SK-N-SH (cell line): Measurements from ENCODE around the gene FAM107B. TPM values are rescaled to one million over a fixed set of nuclear protein-coding genes. Genes with fewer than 3 reads are reported as not detected.

Source experiments
- CTCF ChIA-PET: fragments of 300-600, 350-600 bp; formaldehyde crosslinking; extraction: SDS; loops from one replicate; lab custom pipeline; 2021; lab: Yijun Ruan, JAX
- POLR2A ChIA-PET: fragments of 350-600 bp; sonication (Branson Sonifier 250); formaldehyde crosslinking; extraction: SDS; loops from one replicate; lab custom pipeline; 2020; ENCODE audit warnings: antibody characterized with exemption, inconsistent platforms; lab: Yijun Ruan, JAX
- DNase-seq: peaks from one replicate; pipeline ENCODE4 v3.0.0; 2012
- H2AFZ ChIP-seq: fragments of 200-600 bp; sonication (generic); 2 replicates; pipeline ENCODE4 v1.8.1; 2016; ENCODE audit warnings: antibody characterized with exemption, mild to moderate bottlenecking, low read depth
- H3F3A ChIP-seq: fragments of 200-600 bp; sonication (generic); replicated peaks from 2 replicates; pipeline ENCODE3; 2016; ENCODE audit warnings: antibody characterized with exemption, mild to moderate bottlenecking; ENCODE audit not compliant: insufficient read depth
- H3K27ac ChIP-seq, 2 experiments: fragments of 200-500 bp in 1 of 2; fragments of 200-600 bp in 1 of 2; sonication (Bioruptor generic) in 1 of 2; sonication (generic), shearing (Covaris generic) in 1 of 2; 2 replicates each; pipeline versions ENCODE4 v1.5.1 to v1.6.1; 2014 to 2016; ENCODE audit warnings: low read depth in 2 of 2, inconsistent platforms in 1 of 2, low read length in 1 of 2, mild to moderate bottlenecking in 1 of 2, mixed read lengths in 1 of 2
- H3K27me3 ChIP-seq: fragments of 200-600 bp; sonication (generic), shearing (Covaris generic); 2 replicates; pipeline ENCODE4 v1.6.1; 2016; ENCODE audit warnings: mixed run types; ENCODE audit not compliant: insufficient read depth
- H3K36me3 ChIP-seq, 2 experiments: fragments of 200-500 bp in 1 of 2; fragments of 200-600 bp in 1 of 2; sonication (Bioruptor generic) in 1 of 2; sonication (generic) in 1 of 2; replicated peaks in 1 of 2; 2 replicates each; pipeline versions ENCODE3 to v1.5.1; 2014 to 2016; ENCODE audit warnings: low read length in 1 of 2, mild to moderate bottlenecking in 1 of 2; ENCODE audit not compliant: insufficient read depth in 2 of 2, control insufficient read depth in 1 of 2
- H3K4me1 ChIP-seq, 2 experiments: fragments of 200-500 bp in 1 of 2; fragments of 200-600 bp in 1 of 2; sonication (Bioruptor generic) in 1 of 2; sonication (generic), shearing (Covaris generic) in 1 of 2; 2 replicates each; pipeline versions ENCODE4 v1.5.1 to v1.6.1; 2014 to 2016; ENCODE audit warnings: low read depth in 1 of 2, low read length in 1 of 2, mixed run types in 1 of 2; ENCODE audit not compliant: insufficient read depth in 2 of 2, control insufficient read depth in 1 of 2
- H3K4me2 ChIP-seq: fragments of 200-600 bp; sonication (generic), shearing (Covaris generic); 2 replicates; pipeline ENCODE4 v1.6.1; 2017; ENCODE audit warnings: mixed run types
- H3K4me3 ChIP-seq, 2 experiments: fragments of 200-500 bp in 1 of 2; fragments of 200-600 bp in 1 of 2; sonication (Bioruptor generic) in 1 of 2; sonication (generic), shearing (Covaris generic) in 1 of 2; 2 replicates each; pipeline versions ENCODE4 v1.5.1 to v1.8.1; 2014 to 2016; ENCODE audit warnings: low read depth in 2 of 2, inconsistent platforms in 1 of 2, low read length in 1 of 2, mild to moderate bottlenecking in 1 of 2, mixed read lengths in 1 of 2, moderate library complexity in 1 of 2
- H3K79me2 ChIP-seq: fragments of 200-600 bp; sonication (generic); 2 replicates; pipeline ENCODE4 v1.8.1; 2017; ENCODE audit warnings: mild to moderate bottlenecking; ENCODE audit not compliant: insufficient read depth
- H3K9ac ChIP-seq: fragments of 200-600 bp; sonication (generic); 2 replicates; pipeline ENCODE4 v1.6.1; 2017; ENCODE audit warnings: mixed run types
- H3K9me2 ChIP-seq: fragments of 200-600 bp; sonication (generic); 2 replicates; pipeline ENCODE4 v1.6.1; 2017; ENCODE audit warnings: mixed run types
- H3K9me3 ChIP-seq: fragments of 200-600 bp; sonication (generic); 2 replicates; pipeline ENCODE4 v1.6.1; 2017; ENCODE audit warnings: mixed run types, mild to moderate bottlenecking, moderate library complexity
- H4K20me1 ChIP-seq: fragments of 200-600 bp; sonication (generic); 2 replicates; pipeline ENCODE4 v1.6.1; 2017; ENCODE audit warnings: mild to moderate bottlenecking, mixed run types; ENCODE audit not compliant: insufficient read depth
- EP300 ChIP-seq, 2 experiments: IDR thresholded peaks; 2 replicates each; pipeline versions ENCODE4 v1.4.0 to v1.6.1; 2012; ENCODE audit warnings: borderline replicate concordance in 1 of 2, low read depth in 1 of 2, low read length in 1 of 2
- EZH2phosphoT487 ChIP-seq: fragments of 200-600 bp; sonication (generic); IDR thresholded peaks from 2 replicates; pipeline ENCODE4 v1.6.1; 2017; ENCODE audit warnings: low read depth, mixed run types, mild to moderate bottlenecking, antibody characterized with exemption, moderate library complexity, borderline replicate concordance
- FOSL2 ChIP-seq: IDR thresholded peaks from 2 replicates; pipeline ENCODE4 v1.4.0; 2012; ENCODE audit warnings: low read depth, mild to moderate bottlenecking, moderate library complexity, borderline replicate concordance
- IRF3 ChIP-seq: fragments of 150-350 bp; IDR thresholded peaks from 2 replicates; pipeline ENCODE4 v1.6.1; 2016; ENCODE audit warnings: mild to moderate bottlenecking, low read depth, low read length
- JUND ChIP-seq: IDR thresholded peaks from 2 replicates; pipeline ENCODE4 v1.4.0; 2012
- MEF2A ChIP-seq: IDR thresholded peaks from 2 replicates; pipeline ENCODE4 v1.4.0; 2012; ENCODE audit warnings: low read depth, borderline replicate concordance
- MXI1 ChIP-seq: IDR thresholded peaks from 2 replicates; pipeline ENCODE4 v1.6.1; 2012; ENCODE audit warnings: mild to moderate bottlenecking, low read depth, low read length, improper control_type of control experiment
- NRF1 ChIP-seq: IDR thresholded peaks from 2 replicates; pipeline ENCODE4 v1.6.1; 2012; ENCODE audit warnings: low read depth, mild to moderate bottlenecking, low read length
- PBX3 ChIP-seq: IDR thresholded peaks from 2 replicates; pipeline ENCODE4; 2012
- POLR2AphosphoS5 ChIP-seq: IDR thresholded peaks from 2 replicates; pipeline ENCODE4 v1.6.1; 2012; ENCODE audit warnings: low read depth, low read length
- RAD21 ChIP-seq: IDR thresholded peaks from 2 replicates; pipeline ENCODE4 v1.6.1; 2012; ENCODE audit warnings: mild to moderate bottlenecking, low read length
- RCOR1 ChIP-seq: fragments of 150-350 bp; IDR thresholded peaks from 2 replicates; pipeline ENCODE4 v1.6.1; 2017; ENCODE audit warnings: antibody characterized with exemption, low read length
- REST ChIP-seq: IDR thresholded peaks from 2 replicates; pipeline ENCODE4 v1.6.1; 2012; ENCODE audit warnings: mild to moderate bottlenecking, low read depth, low read length, moderate library complexity
- RFX5 ChIP-seq: IDR thresholded peaks from 2 replicates; pipeline ENCODE4 v1.6.1; 2012; ENCODE audit warnings: mild to moderate bottlenecking, improper control_type of control experiment, low read length
- RXRA ChIP-seq: IDR thresholded peaks from 2 replicates; pipeline ENCODE4 v1.4.0; 2012; ENCODE audit warnings: low read depth, mild to moderate bottlenecking, borderline replicate concordance
- SIN3A ChIP-seq: IDR thresholded peaks from 2 replicates; pipeline ENCODE4 v1.6.1; 2012; ENCODE audit warnings: low read depth, mild to moderate bottlenecking, low read length, moderate library complexity, borderline replicate concordance
- USF1 ChIP-seq: IDR thresholded peaks from 2 replicates; pipeline ENCODE4 v1.4.0; 2012; ENCODE audit warnings: low read depth, borderline replicate concordance
- YY1 ChIP-seq: IDR thresholded peaks from 2 replicates; pipeline ENCODE4 v1.4.0; 2012; ENCODE audit warnings: low read depth, mild to moderate bottlenecking
- ZBTB33 ChIP-seq: IDR thresholded peaks from 2 replicates; pipeline ENCODE4 v1.4.0; 2012; ENCODE audit warnings: low read depth, borderline replicate concordance
- WGBS: methylation state at CpG from one replicate; pipeline ENCODE4 v1.1.6; 2017; ENCODE audit warnings: low lambda C conversion rate; 5-methylcytosine and 5-hydroxymethylcytosine counted together
- polyA plus RNA-seq, 3 experiments: library from polyadenylated mRNA; depleted of rRNA; stranded (reverse); fragments of >200 nt; gene quantifications; 2 replicates each; pipeline ENCODE4 v1.2.3, GENCODE V29; 2012
- TF ChIP-seq, protein P1 (sequence below): fragments of 150-350 bp; IDR thresholded peaks from 2 replicates; pipeline ENCODE4 v1.6.1; 2017; ENCODE audit warnings: antibody characterized with exemption, low read length, low read depth, borderline replicate concordance

Gene FAM107B
- polyA plus RNA-seq, 1 of the 3 experiments (the other 2 are of a cell fraction): 1.0 TPM

GRCh38 chr10:14691359-14691758 lies 83.3 kb downstream of the FAM107B start:
- no peak for TF ChIP-seq IRF3
- no peak for TF ChIP-seq FOSL2
- TF ChIP-seq EZH2phosphoT487: no peak
- no peak for TF ChIP-seq POLR2AphosphoS5
- TF ChIP-seq REST: no peak
- no peak for TF ChIP-seq MEF2A
- no peak for TF ChIP-seq JUND
- no peak for TF ChIP-seq RAD21
- TF ChIP-seq, protein P1, sequence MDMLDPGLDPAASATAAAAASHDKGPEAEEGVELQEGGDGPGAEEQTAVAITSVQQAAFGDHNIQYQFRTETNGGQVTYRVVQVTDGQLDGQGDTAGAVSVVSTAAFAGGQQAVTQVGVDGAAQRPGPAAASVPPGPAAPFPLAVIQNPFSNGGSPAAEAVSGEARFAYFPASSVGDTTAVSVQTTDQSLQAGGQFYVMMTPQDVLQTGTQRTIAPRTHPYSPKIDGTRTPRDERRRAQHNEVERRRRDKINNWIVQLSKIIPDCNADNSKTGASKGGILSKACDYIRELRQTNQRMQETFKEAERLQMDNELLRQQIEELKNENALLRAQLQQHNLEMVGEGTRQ: no peak
- TF ChIP-seq RXRA: no peak
- no peak for TF ChIP-seq YY1
- no peak for TF ChIP-seq PBX3
- TF ChIP-seq EP300 (IDR thresholded peaks at IDR 0.05; ENCODE audit: borderline replicate concordance in 1 of 2, low read depth in 1 of 2, low read length in 1 of 2): no peak
- TF ChIP-seq RFX5: no peak
- TF ChIP-seq NRF1: no peak
- no peak for TF ChIP-seq ZBTB33
- no peak for TF ChIP-seq RCOR1
- TF ChIP-seq SIN3A: no peak
- TF ChIP-seq USF1: no peak
- TF ChIP-seq MXI1: no peak
- CTCF ChIA-PET: no interaction called here
- 70% methylated on average over 8 of the region's 8 CpGs for WGBS

More at GRCh38 chr10:14691359-14691758, 83.3 kb downstream of the FAM107B start:
- POLR2A ChIA-PET: interaction anchor here (1.1 kb wide), 1 partner anchor 10 kb away, joined by 3 read pairs; no protein-coding TSS in a partner anchor
- no peak overlapping the region for H3K9ac ChIP-seq
- no peak for DNase-seq
- no peaks in the 10 kb centered on the region for H3K9me2 ChIP-seq
- H2AFZ ChIP-seq: no peak overlapping the region
- H3K9me3 ChIP-seq: no peaks in the 10 kb centered on the region
- no peak overlapping the region for H3K4me2 ChIP-seq
- no peaks in the 10 kb centered on the region for H4K20me1 ChIP-seq
- no peaks in the 10 kb centered on the region for H3F3A ChIP-seq
- H3K27me3 ChIP-seq: no peaks in the 10 kb centered on the region
- H3K36me3 ChIP-seq: no peaks in the 10 kb centered on the region
- peaks cover 0 to 2% of the 10 kb centered on the region in 2 experiments; a peak in 2 of 4 replicates for H3K4me1 ChIP-seq
- H3K79me2 ChIP-seq: no peaks in the 10 kb centered on the region
- no peak overlapping the region for H3K4me3 ChIP-seq
- H3K27ac ChIP-seq: no peak overlapping the region
